ENCODE data around the gene PLK2. TPM values are rescaled to one million over a fixed set of nuclear protein-coding genes. Genes with fewer than 3 reads are reported as not detected.

PLK2 gene
- total and polyA plus RNA-seq, 2 of the 8 experiments (the other 6 are each of a cell fraction or from before 2014, with no cell fraction given), result 5.8 to 20.6 TPM

DNA sequence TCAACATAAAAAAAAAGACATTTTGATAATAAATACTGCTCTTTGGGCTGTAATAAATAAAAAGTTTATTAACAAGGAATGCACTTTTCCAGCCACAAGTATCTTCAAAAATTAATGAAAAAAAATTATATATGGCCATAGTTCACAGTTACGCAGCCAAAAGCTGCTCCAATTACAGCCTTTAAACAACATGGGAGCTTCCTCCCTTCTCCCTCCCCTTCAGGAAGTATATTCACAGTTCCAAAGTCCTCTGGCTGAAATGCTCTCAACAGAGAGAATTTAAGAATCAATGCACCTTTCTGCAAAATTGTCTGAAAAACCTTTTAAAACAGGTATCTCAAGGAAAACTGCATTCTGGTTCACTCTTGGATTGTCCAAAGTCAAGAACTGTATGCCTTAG is 5.9 kb downstream of the PLK2 start:
- H3K4me2 ChIP-seq (ENCODE audit: insufficient read depth in 1 of 2, low read depth in 2 of 2, low read length in 2 of 2), result no peak overlapping the region
- FAIRE-seq, result no peak
- no peaks in the 10 kb centered on the region; a peak in 1 of 7 replicates for H3K27me3 ChIP-seq (replicated peaks in 1 of 4; ENCODE audit: control insufficient read depth in 3 of 4, extremely low read depth in 1 of 4, insufficient read depth in 3 of 4, low read length in 3 of 4)

More for the DNA sequence above, 5.9 kb downstream of the PLK2 start:
- Histone ChIP-seq H3K9me3 (ENCODE audit: insufficient read depth in 2 of 2, low read depth in 1 of 2, low read length in 1 of 2) (no peaks in the 10 kb centered on the region), H2BK5ac (ENCODE audit: low read depth, low read length) (no peak overlapping the region), H3K23me2 (ENCODE audit: low read depth, low read length) (no peaks in the 10 kb centered on the region), H4K20me1 (replicated peaks in 1 of 2; ENCODE audit: control insufficient read depth in 1 of 2, insufficient read depth in 2 of 2, low read length in 2 of 2) (peaks cover 0 to 2% of the 10 kb centered on the region in 2 experiments), H3K4ac (replicated peaks; ENCODE audit: insufficient read length, low read depth, low read length) (no peak overlapping the region), H4K91ac (replicated peaks; ENCODE audit: insufficient read length, low read length) (no peak overlapping the region), H2AK5ac (ENCODE audit: low read depth, low read length) (no peak overlapping the region), H3K9ac (replicated peaks in 1 of 4; ENCODE audit: extremely low read depth in 1 of 4, low read depth in 3 of 4, low read length in 3 of 4) (no peak overlapping the region), H3K79me2 (ENCODE audit: control insufficient read depth in 1 of 2, insufficient read depth in 2 of 2, low read length in 2 of 2) (0 out of 4 replicates have a peak, but pooled peaks cover 0 to 2% of the 10 kb centered on the region in 2 experiments), H2AFZ (ENCODE audit: low read length) (no peak overlapping the region), H3K79me1 (ENCODE audit: low read depth, low read length) (no peaks in the 10 kb centered on the region), H3K27ac (ENCODE audit: low read depth, low read length) (no peak overlapping the region), H3K18ac (ENCODE audit: extremely low read depth, low read length) (no peak overlapping the region), H4K8ac (ENCODE audit: extremely low read depth, insufficient read depth, low read length) (no peak overlapping the region), H3K36me3 (ENCODE audit: control insufficient read depth in 2 of 4, insufficient read depth in 4 of 4, low read length in 3 of 4) (peaks cover 8 to 35% (median 26%) of the 10 kb centered on the region in 4 experiments), H3K23ac (ENCODE audit: insufficient read length) (no peak overlapping the region), H2BK20ac (ENCODE audit: low read length) (no peak overlapping the region), H2BK120ac (replicated peaks; ENCODE audit: low read depth, low read length) (no peak overlapping the region), H2BK12ac (ENCODE audit: low read depth, low read length) (no peak overlapping the region), H3K4me3 (ENCODE audit: extremely low read depth in 1 of 4, insufficient read depth in 2 of 4, low read depth in 3 of 4, low read length in 4 of 4) (no peak overlapping the region), H4K5ac (ENCODE audit: insufficient read length, low read depth, low read length) (no peak overlapping the region), H2BK15ac (ENCODE audit: low read length) (no peak overlapping the region), H3K56ac (replicated peaks; ENCODE audit: insufficient read length, low read depth, low read length) (no peak overlapping the region), H3K4me1 (replicated peaks in 1 of 4; ENCODE audit: control insufficient read depth in 3 of 4, insufficient read depth in 4 of 4, low read length in 3 of 4) (peaks cover 0 to 4% (median 2%) of the 10 kb centered on the region in 4 experiments; a peak in 3 of 7 replicates), H3K14ac (ENCODE audit: insufficient read length) (no peak overlapping the region)
- WGBS, 2 experiments (ENCODE audit: extremely low coverage in 1 of 2, insufficient coverage in 1 of 2, insufficient read length in 1 of 2, insufficient replicate concordance in 2 of 2, low coverage in 1 of 2, low lambda C conversion rate in 2 of 2, missing lambda C conversion rate in 1 of 2), result 100% methylated on average over 1 of the region's 1 CpG; no CpG with 5 or more reads in 1 of the 2 experiments
- no peak for DNase-seq (ENCODE audit: low read depth in 1 of 2, low spot score in 2 of 2)
- ChIA-PET POLR2A (ENCODE audit: partially characterized antibody) (no interaction called here), CTCF (ENCODE audit: partially characterized antibody) (interaction anchor here (1.7 kb wide), 1 partner anchor 119 kb away, joined by 3 read pairs; no protein-coding TSS in a partner anchor)
- TF ChIP-seq NANOG (IDR thresholded peaks at IDR 0.05; ENCODE audit: insufficient read depth, low read depth, low read length, poor library complexity, severe bottlenecking) (no peak), RFX5 (IDR thresholded peaks at IDR 0.05; ENCODE audit: borderline replicate concordance, low read depth, low read length) (no peak), SP2 (IDR thresholded peaks at IDR 0.05; ENCODE audit: low read length) (no peak), JUN (IDR thresholded peaks at IDR 0.05; ENCODE audit: low read depth, low read length) (no peak), KDM5A (IDR thresholded peaks at IDR 0.05; ENCODE audit: low read length) (no peak)
